Bronchus fibroblast of lung (primary cell): ENCODE measurements around the gene KIF24. TPM values are rescaled to one million over a fixed set of nuclear protein-coding genes. Genes with fewer than 3 reads are reported as not detected.

Experiments used
- total RNA-seq: library from RNA; depleted of rRNA; stranded (reverse); fragments of >200 nt; gene quantifications from 2 replicates; pipeline ENCODE4 v1.2.3, GENCODE V29; 2015

KIF24 gene
- 3.7 and 4.0 TPM in 2 replicates for total RNA-seq

GRCh38 chr9:34328987-34329832 lies at the start of gene KIF24, which contains the start of gene NUDT2:
KIF24 (minus strand) TSS chr9:34329268; CDS start chr9:34311346, 17,922 bp downstream.
NUDT2 (plus strand) TSS chr9:34329569; CDS start chr9:34339040, 9,471 bp downstream.

GRCh38 chr9:34376596-34377403 lies 47.7 kb upstream of the KIF24 start, which contains the start of gene MYORG:
MYORG (minus strand) TSS chr9:34376898; CDS start chr9:34372943, 3,955 bp downstream.

Other genes starting within 250 kb of the KIF24 start
- gene DCAF12, start 202.6 kb downstream of the KIF24 start, total RNA-seq = 15.9 and 17.0 TPM in 2 replicates
- gene UBAP1, start 150.2 kb downstream of the KIF24 start, total RNA-seq = 22.9 and 25.9 TPM in 2 replicates
- gene NUDT2, start 301 bp upstream of the KIF24 start, total RNA-seq = 62.0 and 66.4 TPM in 2 replicates
- 1.2 and 1.3 TPM in 2 replicates for gene MYORG, start 47.6 kb upstream of the KIF24 start, total RNA-seq
- 10.4 and 11.6 TPM in 2 replicates for gene FAM219A, start 129.3 kb upstream of the KIF24 start, total RNA-seq
- gene DNAI1, start 129.5 kb upstream of the KIF24 start, total RNA-seq = not detected in 2 replicates
- not detected in 2 replicates for gene ENHO, start 193.7 kb upstream of the KIF24 start, total RNA-seq